Neural cell (in vitro differentiated cells): ENCODE data around the gene CFAP299.

Experiments
- CTCF ChIP-seq: fragments of 450-650 bp; IDR thresholded peaks from 2 replicates; pipeline ENCODE4 v1.5.1; 2014; ENCODE audit warnings: antibody characterized with exemption, mild to moderate bottlenecking, moderate library complexity; ENCODE audit not compliant: poor library complexity, severe bottlenecking
- TAF1 ChIP-seq: IDR thresholded peaks from 2 replicates; pipeline ENCODE4 v1.6.1; 2012; ENCODE audit warnings: low read depth
- TF ChIP-seq, protein P1 (sequence below): IDR thresholded peaks from 2 replicates; pipeline ENCODE4 v1.6.1; 2012; ENCODE audit warnings: borderline replicate concordance

DNA sequence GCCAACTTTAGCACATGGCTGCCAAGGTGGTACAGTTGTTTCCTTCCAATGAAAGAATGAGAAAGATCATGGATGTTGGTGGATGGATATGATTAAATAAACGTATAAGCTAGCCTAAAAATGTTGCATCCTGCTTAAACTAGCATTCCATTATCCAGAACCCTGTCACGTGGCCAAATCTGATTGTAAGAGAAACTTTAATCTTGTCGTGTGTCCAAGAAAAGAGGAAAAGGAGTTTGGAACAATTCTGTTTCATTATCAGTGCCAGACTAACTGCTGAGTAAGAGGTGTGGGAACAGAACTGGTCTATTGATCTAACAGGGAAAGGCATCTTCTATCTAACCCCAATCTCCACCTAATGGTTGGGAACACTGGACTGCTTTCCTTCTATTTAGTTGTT, 369.8 kb downstream of the CFAP299 start:
- TF ChIP-seq, protein P1, sequence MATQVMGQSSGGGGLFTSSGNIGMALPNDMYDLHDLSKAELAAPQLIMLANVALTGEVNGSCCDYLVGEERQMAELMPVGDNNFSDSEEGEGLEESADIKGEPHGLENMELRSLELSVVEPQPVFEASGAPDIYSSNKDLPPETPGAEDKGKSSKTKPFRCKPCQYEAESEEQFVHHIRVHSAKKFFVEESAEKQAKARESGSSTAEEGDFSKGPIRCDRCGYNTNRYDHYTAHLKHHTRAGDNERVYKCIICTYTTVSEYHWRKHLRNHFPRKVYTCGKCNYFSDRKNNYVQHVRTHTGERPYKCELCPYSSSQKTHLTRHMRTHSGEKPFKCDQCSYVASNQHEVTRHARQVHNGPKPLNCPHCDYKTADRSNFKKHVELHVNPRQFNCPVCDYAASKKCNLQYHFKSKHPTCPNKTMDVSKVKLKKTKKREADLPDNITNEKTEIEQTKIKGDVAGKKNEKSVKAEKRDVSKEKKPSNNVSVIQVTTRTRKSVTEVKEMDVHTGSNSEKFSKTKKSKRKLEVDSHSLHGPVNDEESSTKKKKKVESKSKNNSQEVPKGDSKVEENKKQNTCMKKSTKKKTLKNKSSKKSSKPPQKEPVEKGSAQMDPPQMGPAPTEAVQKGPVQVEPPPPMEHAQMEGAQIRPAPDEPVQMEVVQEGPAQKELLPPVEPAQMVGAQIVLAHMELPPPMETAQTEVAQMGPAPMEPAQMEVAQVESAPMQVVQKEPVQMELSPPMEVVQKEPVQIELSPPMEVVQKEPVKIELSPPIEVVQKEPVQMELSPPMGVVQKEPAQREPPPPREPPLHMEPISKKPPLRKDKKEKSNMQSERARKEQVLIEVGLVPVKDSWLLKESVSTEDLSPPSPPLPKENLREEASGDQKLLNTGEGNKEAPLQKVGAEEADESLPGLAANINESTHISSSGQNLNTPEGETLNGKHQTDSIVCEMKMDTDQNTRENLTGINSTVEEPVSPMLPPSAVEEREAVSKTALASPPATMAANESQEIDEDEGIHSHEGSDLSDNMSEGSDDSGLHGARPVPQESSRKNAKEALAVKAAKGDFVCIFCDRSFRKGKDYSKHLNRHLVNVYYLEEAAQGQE, result no peak
- TF ChIP-seq TAF1 (no peak), CTCF (no peak)
